A549 (cell line): ENCODE measurements around the gene TRIM7. TPM values are rescaled to one million over a fixed set of nuclear protein-coding genes. Genes with fewer than 3 reads are reported as not detected.

Source experiments
- ATOH8 ChIP-seq: fragments of 250-450 bp; sonication (Bioruptor Pico); IDR thresholded peaks from 2 replicates; pipeline ENCODE4 v1.5.0; 2020; ENCODE audit warnings: low read depth, mild to moderate bottlenecking, moderate library complexity
- CBX2 ChIP-seq: fragments of 200-600 bp; sonication (generic); IDR thresholded peaks from 2 replicates; pipeline ENCODE4 v1.6.1; 2016; ENCODE audit warnings: low read depth, mild to moderate bottlenecking, borderline replicate concordance
- CBX8 ChIP-seq: fragments of 200-600 bp; sonication (generic); IDR thresholded peaks from 2 replicates; pipeline ENCODE4 v1.6.1; 2016
- CHD2 ChIP-seq: fragments of 150-350 bp; IDR thresholded peaks from 2 replicates; pipeline ENCODE4 v1.6.1; 2014; ENCODE audit warnings: low read length; ENCODE audit not compliant: partially characterized antibody
- EHMT2 ChIP-seq: fragments of 200-600 bp; sonication (generic); IDR thresholded peaks from 2 replicates; pipeline ENCODE4 v1.6.1; 2016; ENCODE audit warnings: antibody characterized with exemption, low read depth, mild to moderate bottlenecking, moderate library complexity
- ESRRA ChIP-seq: fragments of 150-350 bp; IDR thresholded peaks from 2 replicates; pipeline ENCODE4 v1.6.1; 2014; ENCODE audit warnings: mild to moderate bottlenecking, low read length, borderline replicate concordance
- FOSB ChIP-seq: fragments of 250-450 bp; sonication (Bioruptor Pico); IDR thresholded peaks from 2 replicates; pipeline ENCODE4 v1.5.0; 2020; ENCODE audit warnings: mild to moderate bottlenecking, moderate library complexity
- FOSL2 ChIP-seq, 2 experiments: fragments of 450-650 bp in 1 of 2; fragments of >200 bp in 1 of 2; sonication (Bioruptor Twin) in 1 of 2; formaldehyde crosslinking; IDR thresholded peaks; 2 replicates each; pipeline versions ENCODE4 v1.5.0 to v1.6.1; 2016 to 2020; ENCODE audit warnings: mild to moderate bottlenecking in 1 of 2, moderate library complexity in 1 of 2
- FOXS1 ChIP-seq: fragments of 250-450 bp; sonication (Bioruptor Pico); IDR thresholded peaks from 2 replicates; pipeline ENCODE4 v1.5.0; 2020; ENCODE audit warnings: mild to moderate bottlenecking, moderate library complexity
- GATA3 ChIP-seq: IDR thresholded peaks from 2 replicates; pipeline ENCODE4 v1.6.1; 2012; ENCODE audit warnings: borderline replicate concordance
- HDAC2 ChIP-seq: fragments of 200-600 bp; sonication (generic); IDR thresholded peaks from 2 replicates; pipeline ENCODE4 v1.6.1; 2016
- HOXB5 ChIP-seq: fragments of 250-450 bp; sonication (Bioruptor Pico); IDR thresholded peaks from 2 replicates; pipeline ENCODE4 v1.5.0; 2020; ENCODE audit warnings: mild to moderate bottlenecking, moderate library complexity
- JUN ChIP-seq, 2 experiments: fragments of >200 bp; sonication (Bioruptor Twin); formaldehyde crosslinking; IDR thresholded peaks; 2 replicates in 1 of 2; 3 replicates in 1 of 2; pipeline ENCODE4 v1.6.1; 2016 to 2017
- JUNB ChIP-seq: fragments of >200 bp; sonication (Bioruptor Twin); formaldehyde crosslinking; IDR thresholded peaks from 2 replicates; pipeline ENCODE4 v1.6.1; 2016
- KDM1A ChIP-seq: fragments of 200-600 bp; sonication (generic); IDR thresholded peaks from 2 replicates; pipeline ENCODE4 v1.6.1; 2016; ENCODE audit warnings: low read depth, mild to moderate bottlenecking
- MAZ ChIP-seq: fragments of 150-350 bp; IDR thresholded peaks from 2 replicates; pipeline ENCODE4 v1.6.1; 2014; ENCODE audit warnings: antibody characterized with exemption, low read depth, low read length, borderline replicate concordance
- MYC ChIP-seq: IDR thresholded peaks from 2 replicates; pipeline ENCODE4 v1.6.1; 2012; ENCODE audit warnings: mild to moderate bottlenecking, inconsistent platforms, low read length, improper control_type of control experiment, borderline replicate concordance
- NPAS2 ChIP-seq: fragments of 250-450 bp; sonication (Bioruptor Pico); IDR thresholded peaks from 2 replicates; pipeline ENCODE4 v1.8.0; 2022; ENCODE audit warnings: mild to moderate bottlenecking, moderate library complexity, borderline replicate concordance
- PBX3 ChIP-seq: IDR thresholded peaks from 2 replicates; pipeline ENCODE4 v1.6.1; 2012
- POLR2A ChIP-seq: IDR thresholded peaks from 2 replicates; pipeline ENCODE4 v1.6.1; 2012; ENCODE audit warnings: mild to moderate bottlenecking, low read length
- POLR2AphosphoS2 ChIP-seq: conservative IDR thresholded peaks from 2 replicates; pipeline ENCODE4 v1.6.1; 2012; ENCODE audit warnings: low read length, improper control_type of control experiment, inconsistent platforms
- RAD21 ChIP-seq, 2 experiments: fragments of >200 bp in 1 of 2; sonication (Bioruptor Twin) in 1 of 2; formaldehyde crosslinking in 1 of 2; IDR thresholded peaks in 1 of 2; conservative IDR thresholded peaks in 1 of 2; 2 replicates in 1 of 2; 3 replicates in 1 of 2; pipeline ENCODE4 v1.6.1; 2012 to 2018; ENCODE audit warnings: inconsistent platforms in 1 of 2
- RNF2 ChIP-seq: fragments of 200-600 bp; sonication (generic); IDR thresholded peaks from 2 replicates; pipeline ENCODE4 v1.6.1; 2016; ENCODE audit warnings: low read depth, mild to moderate bottlenecking, antibody characterized with exemption, moderate library complexity, borderline replicate concordance
- SMC3 ChIP-seq: fragments of >200 bp; sonication (Bioruptor Twin); formaldehyde crosslinking; IDR thresholded peaks from 3 replicates; pipeline ENCODE4 v1.6.1; 2018; ENCODE audit warnings: inconsistent platforms
- TFCP2L1 ChIP-seq: fragments of 250-450 bp; sonication (Bioruptor Pico); IDR thresholded peaks from 2 replicates; pipeline ENCODE4 v1.5.0; 2021; ENCODE audit warnings: mild to moderate bottlenecking
- TP53 ChIP-seq: fragments of 250-450 bp; sonication (Bioruptor Pico); IDR thresholded peaks from 2 replicates; pipeline ENCODE4 v1.5.0; 2021; ENCODE audit warnings: mild to moderate bottlenecking, moderate library complexity
- ZFP36 ChIP-seq: fragments of 450-650 bp; IDR thresholded peaks from 2 replicates; pipeline ENCODE4 v1.6.1; 2014; ENCODE audit warnings: borderline replicate concordance; ENCODE audit not compliant: partially characterized antibody
- ZNF302 ChIP-seq: fragments of 250-450 bp; sonication (Bioruptor Pico); IDR thresholded peaks from 2 replicates; pipeline ENCODE4 v1.9.0; 2021; ENCODE audit warnings: inconsistent platforms, mild to moderate bottlenecking, moderate library complexity
- polyA plus RNA-seq, 4 experiments: library from polyadenylated mRNA; depleted of rRNA in 3 of 4; stranded (reverse); fragments of >200 nt; fragmentation: RNase III in 1 of 4; extraction: RNeasy Plus Mini Kit Qiagen cat#74134 plus additional on column Dnase treatment in 1 of 4; gene quantifications; 2 replicates in 3 of 4; 3 replicates in 1 of 4; pipeline ENCODE4 v1.2.3, GENCODE V29; 2011 to 2017
- TF ChIP-seq, protein P1 (sequence below): fragments of >200 bp; sonication (Bioruptor Twin); formaldehyde crosslinking; IDR thresholded peaks from 3 replicates; pipeline ENCODE4 v1.6.1; 2016
- TF ChIP-seq, protein P2 (sequence below): fragments of 200-600 bp; sonication (generic); IDR thresholded peaks from 2 replicates; pipeline ENCODE4 v1.6.1; 2016; ENCODE audit warnings: antibody characterized with exemption, mild to moderate bottlenecking, moderate library complexity

TRIM7 gene
- polyA plus RNA-seq, 2 of the 4 experiments (the other 2 are of a cell fraction), result 21.8 to 30.7 TPM

- TF ChIP-seq EHMT2 (no peak), FOXS1 (CRISPR knock-in tag) (no peak), NPAS2 (CRISPR knock-in tag) (no peak), CBX8 (no peak), CBX2 (no peak), RAD21 (conservative IDR thresholded peaks at IDR 0.05 in 1 of 2, IDR thresholded peaks at IDR 0.05 in 1 of 2) (no peak), POLR2AphosphoS2 (no peak), TP53 (CRISPR knock-in tag) (no peak), HDAC2 (no peak), MYC (no peak; the same call in 1 of the 2 replicates), MAZ (no peak), JUN (IDR thresholded peaks at IDR 0.05) (peak; percentile 52 to 92; a peak in 4 of 5 replicates), JUNB (no peak), GATA3 (peak; percentile 2; the same call in 1 of the 2 replicates), HOXB5 (CRISPR knock-in tag) (no peak), ZNF302 (CRISPR knock-in tag) (no peak), ESRRA (0 out of 2 replicates have a peak, but pooled peaks have one; percentile 16), KDM1A (no peak), SMC3 (no peak), POLR2A (peak; percentile 48), PBX3 (0 out of 2 replicates have a peak, but pooled peaks have one; percentile 46), TFCP2L1 (CRISPR knock-in tag) (no peak), RNF2 (no peak), FOSL2 (IDR thresholded peaks at IDR 0.05) (no peak), FOSL2 (CRISPR knock-in tag; IDR thresholded peaks at IDR 0.05) (no peak), FOSB (no peak), ATOH8 (no peak), CHD2 (peak; percentile 90), ZFP36 (no peak)
- TF ChIP-seq, protein P1, sequence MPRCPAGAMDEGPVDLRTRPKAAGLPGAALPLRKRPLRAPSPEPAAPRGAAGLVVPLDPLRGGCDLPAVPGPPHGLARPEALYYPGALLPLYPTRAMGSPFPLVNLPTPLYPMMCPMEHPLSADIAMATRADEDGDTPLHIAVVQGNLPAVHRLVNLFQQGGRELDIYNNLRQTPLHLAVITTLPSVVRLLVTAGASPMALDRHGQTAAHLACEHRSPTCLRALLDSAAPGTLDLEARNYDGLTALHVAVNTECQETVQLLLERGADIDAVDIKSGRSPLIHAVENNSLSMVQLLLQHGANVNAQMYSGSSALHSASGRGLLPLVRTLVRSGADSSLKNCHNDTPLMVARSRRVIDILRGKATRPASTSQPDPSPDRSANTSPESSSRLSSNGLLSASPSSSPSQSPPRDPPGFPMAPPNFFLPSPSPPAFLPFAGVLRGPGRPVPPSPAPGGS, result peak; percentile 87; the same call in 2 of the 3 replicates
- TF ChIP-seq, protein P2, sequence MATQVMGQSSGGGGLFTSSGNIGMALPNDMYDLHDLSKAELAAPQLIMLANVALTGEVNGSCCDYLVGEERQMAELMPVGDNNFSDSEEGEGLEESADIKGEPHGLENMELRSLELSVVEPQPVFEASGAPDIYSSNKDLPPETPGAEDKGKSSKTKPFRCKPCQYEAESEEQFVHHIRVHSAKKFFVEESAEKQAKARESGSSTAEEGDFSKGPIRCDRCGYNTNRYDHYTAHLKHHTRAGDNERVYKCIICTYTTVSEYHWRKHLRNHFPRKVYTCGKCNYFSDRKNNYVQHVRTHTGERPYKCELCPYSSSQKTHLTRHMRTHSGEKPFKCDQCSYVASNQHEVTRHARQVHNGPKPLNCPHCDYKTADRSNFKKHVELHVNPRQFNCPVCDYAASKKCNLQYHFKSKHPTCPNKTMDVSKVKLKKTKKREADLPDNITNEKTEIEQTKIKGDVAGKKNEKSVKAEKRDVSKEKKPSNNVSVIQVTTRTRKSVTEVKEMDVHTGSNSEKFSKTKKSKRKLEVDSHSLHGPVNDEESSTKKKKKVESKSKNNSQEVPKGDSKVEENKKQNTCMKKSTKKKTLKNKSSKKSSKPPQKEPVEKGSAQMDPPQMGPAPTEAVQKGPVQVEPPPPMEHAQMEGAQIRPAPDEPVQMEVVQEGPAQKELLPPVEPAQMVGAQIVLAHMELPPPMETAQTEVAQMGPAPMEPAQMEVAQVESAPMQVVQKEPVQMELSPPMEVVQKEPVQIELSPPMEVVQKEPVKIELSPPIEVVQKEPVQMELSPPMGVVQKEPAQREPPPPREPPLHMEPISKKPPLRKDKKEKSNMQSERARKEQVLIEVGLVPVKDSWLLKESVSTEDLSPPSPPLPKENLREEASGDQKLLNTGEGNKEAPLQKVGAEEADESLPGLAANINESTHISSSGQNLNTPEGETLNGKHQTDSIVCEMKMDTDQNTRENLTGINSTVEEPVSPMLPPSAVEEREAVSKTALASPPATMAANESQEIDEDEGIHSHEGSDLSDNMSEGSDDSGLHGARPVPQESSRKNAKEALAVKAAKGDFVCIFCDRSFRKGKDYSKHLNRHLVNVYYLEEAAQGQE, result peak; percentile 92
These were observed 41.5 kb upstream of the TRIM7 start (continued) for GRCh38 chr5:181246276-181247049.
